HG02884 (cell line): ENCODE data around the gene NAPSA.

Source experiments
- ATAC-seq: cut with Tn5 transposase; IDR thresholded peaks from one replicate; pipeline ENCODE4 v1.9.1; 2021; ENCODE audit warnings: mild to moderate bottlenecking, moderate library complexity; ENCODE audit not compliant: unreplicated experiment

Gene NAPSA

DNA sequence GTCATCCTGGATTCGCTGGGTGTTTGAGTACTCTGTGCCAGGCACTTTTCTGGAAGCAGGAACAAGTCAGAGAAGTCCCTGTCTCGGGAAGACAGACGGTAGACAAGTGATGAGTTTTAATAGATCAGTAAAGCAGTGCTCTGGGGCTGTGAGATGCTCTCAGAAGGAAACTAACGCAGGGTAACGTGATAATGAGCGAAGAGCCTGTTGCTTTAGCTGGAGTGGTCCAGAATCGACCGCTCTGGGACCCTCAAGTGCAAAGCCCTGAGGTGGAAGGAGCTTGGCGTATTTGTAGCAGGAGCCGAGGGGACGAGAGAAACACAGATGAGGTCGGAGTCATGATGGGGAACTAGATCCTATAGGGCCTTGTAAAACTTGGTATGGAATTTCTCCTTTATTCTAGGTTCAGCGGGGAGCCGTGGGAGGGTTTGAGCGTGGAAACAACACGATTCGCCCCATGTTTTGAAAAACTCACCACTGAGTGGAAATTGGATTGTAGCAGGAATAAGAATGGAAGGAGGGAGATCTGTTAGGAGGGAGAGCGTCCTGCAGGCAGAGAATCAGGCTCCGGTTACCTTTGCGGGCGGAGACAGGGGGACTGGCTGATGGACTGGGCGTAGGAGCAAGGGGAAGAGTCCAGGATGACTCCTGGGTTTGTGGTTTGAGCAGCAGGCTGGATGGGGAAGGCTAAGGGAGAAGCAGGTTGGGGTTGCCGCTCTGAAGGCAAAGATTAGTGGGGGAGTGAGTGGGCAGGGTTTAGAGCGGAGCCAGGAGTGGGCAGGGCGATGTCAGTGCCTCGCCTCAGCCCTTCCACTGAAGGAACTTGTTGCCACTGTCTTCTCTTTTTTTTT is 19.5 kb upstream of the NAPSA start:
- no peak for ATAC-seq

DNA sequence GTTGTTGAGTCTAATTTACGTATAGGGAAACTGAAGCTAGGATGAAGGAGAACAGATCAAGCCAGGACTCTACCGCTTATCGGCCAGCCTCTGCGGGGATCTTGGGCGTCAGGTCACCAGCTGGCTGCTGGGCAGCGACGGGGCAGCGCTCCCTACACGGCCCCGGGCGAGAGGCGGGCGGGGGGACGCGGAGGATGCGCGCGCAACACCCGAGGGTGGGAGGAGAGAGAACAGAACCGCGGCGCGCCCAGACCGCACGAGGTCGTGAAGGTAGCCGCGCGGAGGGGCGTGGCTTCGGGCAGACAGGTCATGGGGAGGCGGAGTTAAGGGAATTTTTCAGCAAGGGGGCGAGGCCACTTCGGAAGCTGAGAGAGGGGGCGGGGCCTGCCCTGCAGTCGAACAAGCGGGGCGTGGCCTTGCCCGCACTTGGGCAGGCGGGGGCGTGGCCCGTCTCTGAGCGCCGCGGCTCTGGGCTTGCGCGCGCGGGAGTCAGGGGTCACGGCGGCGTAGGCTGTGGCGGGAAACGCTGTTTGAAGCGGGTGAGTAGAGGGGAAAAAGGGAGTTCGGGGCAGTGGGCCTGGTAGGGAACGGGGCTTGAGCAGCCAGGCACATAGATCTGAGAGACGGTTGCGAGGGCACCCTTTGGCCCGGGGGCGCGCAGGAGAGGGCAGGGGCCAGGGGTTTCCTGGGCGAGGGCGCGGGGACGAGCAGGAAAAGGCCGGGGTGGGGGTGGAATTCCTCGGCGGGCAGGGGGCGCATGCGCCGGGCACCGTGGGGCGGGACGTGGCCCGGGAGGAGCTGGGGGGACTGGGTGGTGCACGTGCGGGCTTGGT is 18.6 kb upstream of the NAPSA start, which contains the start of gene POLD1:
Gene POLD1 (plus strand): TSS at position 496 of the 833 bp plus-strand sequence. CDS start 14,505 bp downstream, outside the sequence.
- peak; percentile 68 for ATAC-seq

DNA sequence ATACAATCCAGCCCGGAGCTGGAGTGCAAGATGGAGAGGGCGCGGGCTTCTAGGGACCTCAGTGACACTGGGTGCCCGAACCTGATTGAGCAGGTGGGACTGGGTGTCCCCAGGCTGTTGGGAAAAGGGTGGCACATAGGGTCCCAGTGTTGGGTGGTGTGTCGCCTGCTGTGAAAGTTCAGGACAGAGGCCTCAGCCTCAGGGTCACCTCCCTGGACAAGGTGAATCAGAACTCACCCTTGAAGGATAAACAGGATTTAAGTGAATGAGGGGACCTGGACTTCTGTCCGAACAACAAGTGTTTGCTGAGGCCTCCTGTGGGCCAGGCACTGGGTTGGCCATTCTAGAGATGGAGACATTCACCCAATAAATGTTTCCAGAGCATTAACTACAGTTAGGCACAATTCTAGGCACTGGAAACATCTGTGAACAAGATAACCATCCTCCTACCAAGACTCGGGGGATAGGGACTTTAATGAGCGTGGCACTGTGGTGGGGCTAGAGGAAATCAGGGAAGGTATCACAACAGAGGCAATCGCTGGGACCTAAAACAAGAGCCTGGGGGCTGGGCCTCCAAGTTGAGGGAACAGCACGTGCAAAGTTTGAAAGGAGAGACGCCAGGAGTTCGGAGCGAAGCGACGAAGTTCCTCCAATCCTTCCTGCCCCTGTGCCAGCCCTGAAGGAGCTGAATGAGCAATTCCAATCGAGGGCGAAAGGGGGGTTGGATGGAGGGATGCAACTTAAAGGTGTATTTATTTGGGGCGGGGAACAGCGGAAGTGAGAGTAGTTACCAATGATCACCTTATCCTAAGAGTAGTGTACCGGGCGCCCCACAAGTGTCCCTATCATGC is 17.8 kb upstream of the NAPSA start:
- ATAC-seq = peak; percentile 1

DNA sequence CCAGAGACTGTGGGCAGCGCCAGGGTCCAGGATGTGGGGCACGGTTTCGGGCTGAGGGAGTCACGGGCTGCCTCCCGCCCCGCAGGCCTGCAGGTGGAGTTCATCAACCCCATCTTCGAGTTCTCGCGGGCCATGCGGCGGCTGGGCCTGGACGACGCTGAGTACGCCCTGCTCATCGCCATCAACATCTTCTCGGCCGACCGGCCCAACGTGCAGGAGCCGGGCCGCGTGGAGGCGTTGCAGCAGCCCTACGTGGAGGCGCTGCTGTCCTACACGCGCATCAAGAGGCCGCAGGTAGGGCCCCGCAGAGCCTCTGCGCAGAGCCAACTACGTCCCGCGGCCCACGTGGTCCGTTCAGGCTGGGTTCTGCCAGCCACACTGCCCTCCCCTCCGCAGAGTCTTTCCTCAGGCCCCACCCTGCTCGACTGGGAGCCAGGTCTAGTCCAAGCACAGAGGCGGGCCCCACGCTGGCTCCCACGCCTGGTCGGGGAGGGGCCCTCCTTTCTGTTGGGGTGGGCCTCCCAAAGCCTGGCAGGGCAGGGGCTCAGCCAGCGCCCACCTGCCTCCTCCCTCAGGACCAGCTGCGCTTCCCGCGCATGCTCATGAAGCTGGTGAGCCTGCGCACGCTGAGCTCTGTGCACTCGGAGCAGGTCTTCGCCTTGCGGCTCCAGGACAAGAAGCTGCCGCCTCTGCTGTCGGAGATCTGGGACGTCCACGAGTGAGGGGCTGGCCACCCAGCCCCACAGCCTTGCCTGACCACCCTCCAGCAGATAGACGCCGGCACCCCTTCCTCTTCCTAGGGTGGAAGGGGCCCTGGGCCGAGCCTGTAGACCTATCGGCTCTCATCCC is 16.7 kb upstream of the NAPSA start:
- no peak for ATAC-seq

DNA sequence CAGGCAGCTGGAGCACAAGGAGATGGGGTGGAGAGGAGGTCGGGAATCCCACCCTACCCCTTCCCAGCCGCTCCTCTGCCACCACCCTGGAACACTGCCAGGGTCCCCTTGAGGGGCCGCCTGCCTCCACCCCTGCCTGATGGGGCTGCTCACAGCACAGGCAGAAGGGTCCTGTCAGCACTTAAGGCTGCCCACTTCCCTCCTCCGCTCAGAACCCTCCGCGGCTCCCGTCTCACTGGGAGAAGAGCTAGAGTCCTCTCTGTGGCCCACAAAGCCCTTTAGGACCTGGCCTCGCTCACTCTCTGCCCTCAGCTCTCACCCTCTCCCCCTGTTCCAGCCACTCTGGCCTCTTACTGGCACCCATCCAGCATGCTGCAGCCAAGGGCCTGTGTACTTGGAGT is 15.3 kb upstream of the NAPSA start:
- no peak for ATAC-seq

DNA sequence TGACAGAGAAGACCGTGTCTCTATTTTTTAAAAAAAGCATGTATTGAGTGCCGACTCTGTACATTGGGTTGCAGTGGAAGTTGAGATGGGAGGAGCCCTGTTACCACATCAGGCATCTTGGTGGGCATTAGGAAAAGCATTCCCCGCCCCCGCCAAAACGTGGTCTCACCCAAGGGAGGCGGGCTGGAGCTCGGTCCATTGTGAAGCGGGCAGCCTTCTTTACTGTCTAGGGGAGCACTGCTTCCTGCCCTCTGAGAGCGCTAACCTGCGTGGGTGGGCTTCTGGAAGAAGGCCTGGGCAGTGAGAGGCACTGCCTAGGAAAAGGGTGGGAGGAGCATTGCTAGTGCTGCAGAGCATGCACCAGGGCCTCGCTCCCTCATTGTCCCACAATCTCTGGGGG is 14.7 kb upstream of the NAPSA start:
- no peak for ATAC-seq

DNA sequence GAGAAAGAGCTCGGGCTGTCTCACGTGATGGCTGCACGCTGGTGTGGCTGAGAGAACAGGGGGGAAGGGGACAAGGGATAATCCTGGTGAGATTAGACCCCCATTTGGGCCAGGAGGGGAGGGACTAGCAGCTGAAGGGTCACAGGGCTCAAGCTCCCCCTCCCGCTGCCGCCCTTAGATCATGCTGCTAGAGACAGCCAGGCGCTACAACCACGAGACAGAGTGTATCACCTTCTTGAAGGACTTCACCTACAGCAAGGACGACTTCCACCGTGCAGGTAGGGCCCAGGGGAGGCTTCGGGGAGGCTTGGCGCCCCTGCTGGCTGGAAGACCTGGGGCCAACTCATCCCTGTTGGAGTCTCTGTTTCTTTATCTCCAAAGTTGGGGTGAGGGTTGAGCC is 14.2 kb upstream of the NAPSA start:
- ATAC-seq = no peak

DNA sequence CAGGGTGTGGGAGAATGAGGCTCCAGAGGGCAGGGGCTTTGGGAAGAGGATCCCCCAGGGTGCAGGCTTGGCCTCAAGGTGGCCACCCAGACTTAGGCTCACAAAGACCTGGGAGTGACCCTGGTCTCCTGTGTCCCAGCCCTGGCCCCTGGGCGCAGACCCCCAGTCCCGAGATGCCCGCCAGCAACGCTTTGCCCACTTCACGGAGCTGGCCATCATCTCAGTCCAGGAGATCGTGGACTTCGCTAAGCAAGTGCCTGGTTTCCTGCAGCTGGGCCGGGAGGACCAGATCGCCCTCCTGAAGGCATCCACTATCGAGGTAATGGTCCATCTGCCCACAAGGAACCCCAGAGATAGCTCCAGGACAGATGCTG is 13.4 kb upstream of the NAPSA start:
- ATAC-seq = no peak

DNA sequence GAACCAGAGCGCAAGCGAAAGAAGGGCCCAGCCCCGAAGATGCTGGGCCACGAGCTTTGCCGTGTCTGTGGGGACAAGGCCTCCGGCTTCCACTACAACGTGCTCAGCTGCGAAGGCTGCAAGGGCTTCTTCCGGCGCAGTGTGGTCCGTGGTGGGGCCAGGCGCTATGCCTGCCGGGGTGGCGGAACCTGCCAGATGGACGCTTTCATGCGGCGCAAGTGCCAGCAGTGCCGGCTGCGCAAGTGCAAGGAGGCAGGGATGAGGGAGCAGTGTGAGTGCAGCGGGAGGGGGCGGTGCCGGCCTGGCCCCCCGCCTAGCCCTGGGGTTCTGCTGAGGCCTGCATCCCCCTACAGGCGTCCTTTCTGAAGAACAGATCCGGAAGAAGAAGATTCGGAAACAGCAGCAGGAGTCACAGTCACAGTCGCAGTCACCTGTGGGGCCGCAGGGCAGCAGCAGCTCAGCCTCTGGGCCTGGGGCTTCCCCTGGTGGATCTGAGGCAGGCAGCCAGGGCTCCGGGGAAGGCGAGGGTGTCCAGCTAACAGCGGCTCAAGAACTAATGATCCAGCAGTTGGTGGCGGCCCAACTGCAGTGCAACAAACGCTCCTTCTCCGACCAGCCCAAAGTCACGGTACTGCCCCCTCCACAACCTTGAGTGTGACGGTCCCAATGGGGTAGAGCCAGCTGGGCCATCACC is 12.9 kb upstream of the NAPSA start:
- ATAC-seq = no peak

DNA sequence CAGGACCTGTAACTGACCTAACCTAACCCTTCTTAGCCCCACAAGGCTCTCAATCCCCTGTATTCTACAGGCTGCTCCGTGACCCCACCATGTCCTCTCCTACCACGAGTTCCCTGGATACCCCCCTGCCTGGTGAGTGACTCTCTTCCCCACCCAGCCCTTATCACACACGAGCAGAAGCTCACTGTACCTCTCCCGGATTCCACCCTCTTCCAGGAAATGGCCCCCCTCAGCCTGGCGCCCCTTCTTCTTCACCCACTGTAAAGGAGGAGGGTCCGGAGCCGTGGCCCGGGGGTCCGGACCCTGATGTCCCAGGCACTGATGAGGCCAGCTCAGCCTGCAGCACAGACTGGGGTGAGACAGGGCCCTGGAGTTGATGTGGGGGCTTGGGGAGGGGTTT is 12.1 kb upstream of the NAPSA start:
- ATAC-seq = no peak

DNA sequence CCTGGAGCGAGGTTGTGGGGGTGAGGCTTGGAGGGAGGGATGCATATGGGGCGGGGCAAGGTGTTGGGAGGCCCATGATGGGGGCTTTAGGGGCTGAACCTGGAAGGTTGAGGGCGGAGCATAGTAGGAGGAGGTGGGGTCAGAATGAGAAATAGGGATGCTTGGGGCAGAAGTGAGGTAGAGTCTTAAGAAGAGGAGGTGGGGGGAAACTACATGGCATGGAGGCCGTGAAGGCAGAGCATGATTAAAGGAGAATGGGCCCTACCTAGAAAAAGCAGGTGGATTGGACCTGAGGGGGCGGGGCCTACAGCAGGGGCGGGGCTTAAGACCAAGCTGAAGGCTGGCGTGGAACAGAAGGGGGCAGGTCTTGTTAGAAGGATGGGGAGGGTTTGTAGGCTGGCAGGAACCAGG is 11.6 kb upstream of the NAPSA start:
- ATAC-seq = no peak

DNA sequence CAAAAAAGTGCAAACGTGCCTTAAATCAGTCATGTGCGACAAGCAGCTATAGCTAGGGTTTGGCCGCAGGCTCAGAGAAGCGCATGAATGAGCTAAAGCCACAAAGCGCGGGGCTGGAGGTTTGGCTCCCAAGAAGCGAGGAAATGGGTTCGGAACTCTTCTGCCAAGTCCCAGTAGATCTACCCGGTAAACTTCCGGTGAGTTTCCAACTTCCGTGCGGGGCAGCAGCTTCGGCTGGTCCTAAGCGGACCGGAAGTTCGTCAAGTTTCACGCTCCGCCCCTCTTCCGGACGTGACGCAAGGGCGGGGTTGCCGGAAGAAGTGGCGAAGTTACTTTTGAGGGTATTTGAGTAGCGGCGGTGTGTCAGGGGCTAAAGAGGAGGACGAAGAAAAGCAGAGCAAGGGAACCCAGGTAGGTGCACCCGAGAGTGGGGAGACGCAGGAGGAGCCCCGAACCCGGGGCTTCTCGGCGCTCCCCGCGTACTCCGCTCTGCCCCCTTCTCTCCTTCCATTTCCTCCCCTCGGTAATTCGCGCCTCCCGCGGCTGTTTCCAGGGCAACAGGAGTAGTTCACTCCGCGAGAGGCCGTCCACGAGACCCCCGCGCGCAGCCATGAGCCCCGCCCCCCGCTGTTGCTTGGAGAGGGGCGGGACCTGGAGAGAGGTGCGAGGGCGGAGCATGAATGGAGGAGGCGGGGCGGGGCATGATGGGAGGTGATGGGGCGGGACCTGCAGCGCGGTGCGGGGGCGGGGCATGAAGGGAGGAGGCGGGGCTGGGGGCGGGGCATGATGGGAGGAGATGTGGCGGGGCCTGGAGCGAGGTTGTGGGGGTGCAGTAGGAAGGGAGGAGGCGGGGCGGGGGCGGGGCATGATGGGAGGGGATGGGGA is 11.0 kb upstream of the NAPSA start, which contains the start of gene NR1H2:
Gene NR1H2 (plus strand): TSS at position 292 of the 885 bp plus-strand sequence. CDS start 1,149 bp downstream, outside the sequence.
- ATAC-seq = peak; percentile 79

DNA sequence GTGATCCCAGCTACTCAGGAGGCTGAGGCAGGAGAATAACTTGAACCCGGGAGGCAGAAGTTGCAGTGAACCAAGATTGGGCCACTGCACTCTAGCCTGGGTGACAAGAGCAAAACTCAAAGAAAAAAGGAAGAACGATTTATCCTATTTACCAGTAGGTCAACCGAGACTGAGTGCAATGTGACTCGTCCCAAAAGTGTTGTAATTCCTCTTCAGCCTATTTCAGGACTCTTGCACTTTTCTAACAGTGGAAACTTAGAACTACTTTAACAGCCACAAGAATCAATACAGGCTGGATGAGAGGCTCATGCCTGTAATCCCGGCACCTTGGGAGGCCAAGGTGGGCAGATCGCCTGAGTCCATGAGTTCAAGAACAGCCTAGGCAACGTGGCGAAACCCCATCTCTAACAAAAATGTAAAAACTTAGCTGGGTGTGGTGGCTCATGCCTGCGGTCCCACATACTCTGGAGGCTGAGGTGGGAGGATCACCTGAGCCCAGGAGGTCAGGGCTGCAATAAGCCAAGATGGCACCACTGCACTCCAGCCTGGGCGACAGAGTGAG is 6.6 kb upstream of the NAPSA start:
- ATAC-seq = no peak

DNA sequence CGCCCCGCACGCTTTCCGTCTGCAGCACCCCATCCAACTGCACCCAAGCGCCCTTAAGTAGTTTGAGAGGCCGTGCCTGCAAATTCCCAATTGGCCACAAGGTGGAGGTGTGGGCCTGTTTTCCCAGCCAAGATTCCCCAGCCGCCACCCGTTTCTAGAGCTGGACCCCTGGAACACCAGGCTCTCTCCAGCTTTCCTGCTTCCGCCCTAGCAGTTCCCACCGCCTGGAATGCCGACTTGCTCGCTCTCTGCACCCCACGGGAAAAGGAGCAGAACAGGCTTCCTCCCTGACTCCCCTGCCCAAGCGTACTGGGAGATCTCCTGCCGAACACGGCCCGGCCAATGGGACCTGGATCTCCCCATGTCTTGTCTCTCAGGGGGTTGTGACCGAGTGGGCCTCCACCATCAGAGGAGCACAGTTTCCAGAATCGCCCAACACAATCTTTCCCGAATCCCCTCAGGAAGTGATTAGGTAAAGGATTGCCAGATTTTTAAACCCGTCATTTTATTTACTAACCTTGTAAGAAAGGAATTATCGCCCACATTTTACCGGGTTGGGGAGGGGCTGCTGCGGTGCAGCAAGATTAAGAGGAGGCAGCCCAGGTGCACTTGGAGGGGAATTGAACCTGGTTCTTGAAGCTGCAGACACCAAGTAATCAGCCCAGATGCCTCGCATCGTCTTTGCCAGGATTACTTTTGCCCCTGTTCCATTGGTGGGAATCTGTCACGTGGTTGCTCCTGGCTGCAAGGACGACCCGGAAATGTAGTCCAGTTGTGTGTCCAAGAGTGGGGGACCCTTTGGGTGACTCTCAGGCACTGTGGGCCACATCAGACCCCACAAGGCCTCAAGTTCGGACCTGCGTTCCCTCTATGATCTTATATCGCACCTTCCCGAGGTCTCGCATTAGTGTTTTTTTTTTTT is 3.5 kb upstream of the NAPSA start:
- no peak for ATAC-seq

DNA sequence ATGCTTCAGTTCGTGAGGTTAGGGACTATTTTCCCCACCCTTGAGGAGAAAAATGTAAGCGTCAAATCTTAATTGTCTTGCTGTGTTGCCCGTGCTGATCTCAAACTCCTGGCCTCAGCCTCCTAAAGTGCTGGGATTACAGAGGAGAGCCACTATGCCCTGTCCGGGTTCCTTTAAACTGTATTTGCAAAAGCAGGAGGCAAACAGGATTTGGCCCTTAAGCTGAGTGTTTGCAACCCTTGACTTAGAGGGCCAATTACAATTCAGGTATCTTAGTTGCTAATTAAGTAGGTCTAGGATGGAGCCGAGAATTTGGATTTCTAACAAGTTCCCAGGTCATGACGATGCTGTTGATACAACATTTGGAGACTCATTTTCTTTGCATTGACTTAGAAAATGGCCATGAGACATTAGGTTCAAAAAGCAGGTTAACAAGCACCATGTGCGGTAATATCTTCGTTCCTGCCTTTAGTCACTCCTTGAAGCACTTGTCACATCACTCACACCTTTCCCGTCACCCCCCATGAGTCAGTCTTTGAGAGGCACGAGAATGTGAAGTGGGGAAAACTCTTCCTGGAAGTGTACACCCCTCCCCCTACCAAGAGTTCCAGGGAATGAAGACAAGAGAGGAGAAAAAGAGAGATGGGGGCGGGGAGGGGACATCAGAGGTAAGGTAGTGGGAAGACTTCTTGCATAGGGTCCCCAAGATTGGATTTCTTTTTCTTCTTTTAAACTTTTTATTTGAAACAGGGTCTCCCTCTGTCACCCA is 2.6 kb downstream of the NAPSA start:
- ATAC-seq = no peak

DNA sequence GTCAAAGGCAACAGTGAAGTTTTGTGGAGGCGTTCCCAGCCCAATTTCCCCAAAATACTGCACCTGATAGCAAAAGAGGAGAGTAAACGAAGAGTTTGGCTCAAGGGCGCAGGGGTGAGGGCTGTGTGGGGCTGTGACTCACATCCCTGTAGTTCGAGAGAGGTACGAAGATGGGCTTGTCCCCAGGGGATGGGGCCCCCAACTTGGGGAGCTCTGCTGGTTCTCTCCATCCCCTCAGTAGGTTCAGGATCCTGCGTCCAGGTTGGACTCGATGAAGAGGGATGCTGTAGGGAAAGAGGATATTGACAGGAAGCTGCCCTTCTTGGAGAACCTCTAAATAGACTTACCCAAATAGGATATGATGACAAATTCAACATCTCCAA is 3.4 kb downstream of the NAPSA start:
- ATAC-seq = no peak
